Esophagus (tissue), 2 donors: ENCODE results near the gene DEPP1. TPM values are rescaled to one million over a fixed set of nuclear protein-coding genes. Genes with fewer than 3 reads are reported as not detected.

Experiments used
- H3K27ac ChIP-seq, 2 donors: one replicate each; pipeline ENCODE4 v1.5.1; 2013; ENCODE audit warnings: low read depth in 2 of 2, mild to moderate bottlenecking in 2 of 2, inconsistent platforms in 1 of 2, low read length in 1 of 2, moderate library complexity in 1 of 2
- H3K27me3 ChIP-seq, 2 donors: one replicate each; pipeline ENCODE4 v1.6.1; 2013; ENCODE audit warnings: low read length in 2 of 2, control low read depth in 1 of 2, mild to moderate bottlenecking in 1 of 2; ENCODE audit not compliant: insufficient read depth in 2 of 2, control insufficient read depth in 1 of 2
- H3K36me3 ChIP-seq, 2 donors: one replicate each; pipeline ENCODE4 v1.6.1; 2013; ENCODE audit warnings: low read length in 1 of 2; ENCODE audit not compliant: control insufficient read depth in 2 of 2, insufficient read depth in 2 of 2
- H3K4me1 ChIP-seq, 2 donors: one replicate each; pipeline ENCODE4 v1.6.1; 2013; ENCODE audit warnings: low read length in 1 of 2; ENCODE audit not compliant: control insufficient read depth in 2 of 2, insufficient read depth in 2 of 2
- H3K4me3 ChIP-seq, 2 donors: one replicate each; pipeline ENCODE4 v1.5.1; 2013; ENCODE audit warnings: low read length in 2 of 2, mild to moderate bottlenecking in 2 of 2, low read depth in 1 of 2, moderate library complexity in 1 of 2
- H3K9me3 ChIP-seq, 2 donors: one replicate each; pipeline ENCODE4 v1.6.1; 2013; ENCODE audit warnings: mild to moderate bottlenecking in 2 of 2, low read depth in 1 of 2, low read length in 1 of 2, moderate library complexity in 1 of 2; ENCODE audit not compliant: control insufficient read depth in 2 of 2, insufficient read depth in 1 of 2
- WGBS, 2 donors: extraction: QIAGEN DNeasy Blood & Tissue Kit; methylation state at CpG; one replicate each; pipeline ENCODE4 v1.1.7; 2013; 5-methylcytosine and 5-hydroxymethylcytosine counted together
- polyA plus RNA-seq, 2 donors: library from polyadenylated mRNA; stranded (reverse); fragments of 200-250 nt; gene quantifications; one replicate each; pipeline ENCODE4 v1.2.3, GENCODE V29; 2013
- donor health status: healthy with polysubstance abuse.
- donor health status: Bipolar disorder and iron deficiency.

The DEPP1 gene
- polyA plus RNA-seq, 2 donors = 7.7 to 29.0 TPM

DNA sequence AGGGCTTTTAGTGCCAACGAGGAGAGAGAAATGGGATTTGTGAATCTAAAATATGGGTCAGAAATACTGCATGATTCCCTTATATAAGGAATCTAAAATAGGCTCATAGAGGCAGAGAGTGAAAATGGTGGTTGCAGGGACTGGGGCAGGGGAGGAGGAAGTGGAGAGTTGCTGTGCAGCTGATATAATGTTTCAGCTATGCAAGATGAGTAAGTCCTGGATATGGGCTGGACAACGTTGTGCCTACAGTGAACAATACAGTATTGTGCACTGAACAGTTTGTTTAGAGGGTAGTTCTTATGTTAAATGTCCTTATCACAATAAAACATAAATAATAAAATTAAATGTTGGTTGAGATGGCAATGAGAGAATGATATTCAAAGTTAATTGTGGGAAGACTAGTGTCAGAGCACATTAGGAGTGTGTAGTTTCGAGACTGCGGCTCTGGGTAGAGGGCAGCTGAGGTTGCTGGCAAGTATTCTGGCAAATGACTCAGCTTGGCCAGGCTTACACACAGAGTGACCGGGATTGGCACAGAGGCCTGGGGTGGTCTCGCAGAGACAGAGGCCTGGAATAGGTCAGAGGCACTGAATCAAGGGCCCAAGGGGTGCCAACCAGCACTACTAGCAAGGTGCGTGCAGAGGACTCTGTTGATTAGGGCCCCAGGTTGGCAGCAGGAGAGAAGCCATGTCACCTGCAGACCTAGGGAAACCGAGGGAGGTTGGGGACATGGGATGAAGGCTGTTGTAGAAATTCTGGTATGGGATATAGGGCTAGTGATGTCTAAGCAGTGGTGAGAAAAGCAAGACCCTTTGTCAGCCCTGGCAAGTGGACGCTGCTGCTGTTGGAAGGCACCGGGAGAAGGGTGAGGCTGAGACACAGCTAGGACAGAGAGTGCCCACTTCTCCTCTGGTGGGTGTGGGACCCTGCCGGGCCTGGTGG, 2.8 kb upstream of the DEPP1 start:
- peak overlapping the region; percentile 76 to 78 for H3K27ac ChIP-seq

DNA sequence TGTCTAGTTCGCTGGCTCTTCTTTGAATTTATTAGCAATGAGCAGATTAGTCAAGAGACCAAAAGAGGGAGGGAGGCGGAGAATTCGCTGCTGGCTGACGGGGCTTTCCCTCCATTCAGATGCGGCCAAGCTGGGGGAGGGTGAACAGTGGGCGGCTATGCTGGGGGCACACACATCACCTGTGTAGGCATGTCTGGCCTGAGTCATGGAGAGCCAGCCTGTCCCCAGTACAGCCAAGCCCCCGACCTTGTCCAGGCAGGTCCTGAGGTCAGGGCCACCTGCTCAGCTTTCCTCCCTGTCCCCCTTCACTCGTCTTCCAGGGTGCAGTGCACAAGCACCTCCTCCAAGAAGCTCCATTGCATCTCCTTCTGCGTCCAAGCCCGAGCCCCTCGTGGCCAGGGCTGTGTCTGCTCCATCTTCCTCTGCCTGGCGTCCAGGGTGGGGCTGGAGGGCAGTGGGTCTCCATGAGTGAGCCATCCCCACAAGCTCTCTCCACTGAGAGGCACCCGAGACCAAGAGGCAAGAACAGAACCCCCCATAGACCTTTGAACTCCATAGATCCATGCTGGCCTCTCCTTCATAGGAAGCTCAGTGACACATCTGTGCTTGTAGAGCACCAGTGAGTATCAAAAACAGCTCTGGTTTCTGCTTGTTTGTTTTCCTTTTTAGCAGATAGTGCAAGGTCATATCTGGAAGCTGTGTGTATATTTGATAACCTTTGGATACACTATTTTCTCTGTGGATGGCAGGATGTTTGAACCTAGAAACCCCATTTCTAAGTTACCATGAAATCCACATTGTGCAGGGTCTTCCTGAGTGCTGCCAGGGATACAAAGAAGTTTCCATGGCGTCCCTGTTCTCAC, 1.9 kb upstream of the DEPP1 start:
- peaks cover 29 to 39% of the 10 kb centered on the region in 2 donors for H3K4me1 ChIP-seq
- WGBS, 2 donors = 59 to 66% methylated on average over 14 of the region's 14 CpGs
- no peaks in the 10 kb centered on the region for H3K27me3 ChIP-seq
- no peak overlapping the region for H3K4me3 ChIP-seq
- no peaks in the 10 kb centered on the region for H3K9me3 ChIP-seq
- peaks cover 0 to 5% of the 10 kb centered on the region in 2 donors for H3K36me3 ChIP-seq
- peak overlapping the region; percentile 59 to 78 for H3K27ac ChIP-seq

More for the DNA sequence above, 2.8 kb upstream of the DEPP1 start:
- peaks cover 29 to 39% of the 10 kb centered on the region in 2 donors for H3K4me1 ChIP-seq
- no peaks in the 10 kb centered on the region for H3K27me3 ChIP-seq
- H3K4me3 ChIP-seq = no peak overlapping the region
- peaks cover 0 to 5% of the 10 kb centered on the region in 2 donors for H3K36me3 ChIP-seq
- H3K9me3 ChIP-seq = no peaks in the 10 kb centered on the region
- WGBS, 2 donors = 65 to 66% methylated on average over 11 of the region's 11 CpGs

DNA sequence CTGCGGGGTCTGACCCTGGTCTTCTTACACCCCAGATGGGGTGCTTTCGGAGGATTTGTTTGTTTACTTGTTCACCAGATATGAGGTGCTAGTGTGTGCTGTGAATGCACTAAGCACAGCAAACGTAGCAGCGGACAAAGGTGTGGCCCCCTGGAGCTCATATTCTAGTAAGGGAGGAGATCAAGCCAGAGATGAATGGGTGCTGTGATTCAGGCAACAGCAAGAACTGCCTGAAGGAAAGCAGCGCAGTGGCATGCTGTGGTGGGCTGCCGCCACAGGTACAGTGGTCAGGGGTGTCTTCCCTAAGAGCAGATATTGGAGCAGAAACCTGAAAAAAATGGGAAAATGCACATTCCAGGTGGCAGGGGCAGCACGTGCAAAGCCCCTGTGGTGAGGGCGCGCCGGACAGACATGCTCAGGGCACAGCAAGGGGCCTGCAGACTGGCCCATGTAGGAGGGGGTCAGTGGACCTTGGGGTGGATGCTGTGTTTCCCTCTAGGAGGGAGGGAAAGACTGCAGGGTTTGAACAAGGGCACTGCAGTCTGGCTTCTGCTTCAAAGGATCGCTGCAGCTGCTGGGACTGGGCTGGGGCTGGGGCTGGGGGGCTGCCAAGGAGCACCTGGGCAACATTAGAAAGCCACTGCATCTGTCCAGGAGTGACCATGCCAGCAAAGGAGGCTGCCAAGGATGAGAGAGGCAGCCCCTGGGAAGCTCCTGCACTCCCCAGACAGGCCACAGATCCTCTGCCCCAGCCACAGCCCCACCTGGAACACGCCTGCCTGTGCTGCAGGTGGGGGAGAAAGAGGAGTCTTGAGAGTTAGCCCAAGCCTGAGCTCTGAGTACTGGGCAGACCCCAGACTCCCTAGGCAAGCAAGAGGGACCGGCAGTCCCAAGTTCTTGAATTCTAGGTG, 927 bp upstream of the DEPP1 start:
- Histone ChIP-seq H3K9me3 (no peaks in the 10 kb centered on the region), H3K4me1 (peaks cover 26 to 38% of the 10 kb centered on the region in 2 donors), H3K36me3 (peaks cover 0 to 5% of the 10 kb centered on the region in 2 donors), H3K27ac (peak overlapping the region; percentile 63 to 69), H3K4me3 (no peak overlapping the region), H3K27me3 (no peaks in the 10 kb centered on the region)
- WGBS, 2 donors = 73 to 77% methylated on average over 13 of the region's 13 CpGs

DNA sequence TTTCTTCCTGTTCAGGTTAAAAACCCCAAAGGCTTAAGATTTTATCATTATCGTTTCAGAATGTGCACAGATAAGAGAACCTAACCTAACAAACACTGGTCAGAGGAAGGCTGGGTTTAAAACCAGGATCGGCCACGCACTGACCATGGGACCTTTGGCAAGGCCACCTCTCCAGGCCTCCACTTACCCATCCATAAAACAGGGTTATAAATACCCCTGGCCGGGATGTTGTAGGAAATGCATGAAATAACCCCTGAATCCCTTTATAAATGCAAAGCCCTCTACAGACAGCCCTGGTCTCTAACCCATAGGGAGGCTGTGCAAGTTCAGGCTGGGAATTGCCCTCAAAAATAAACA, 418 bp downstream of the DEPP1 start:
- H3K36me3 ChIP-seq = peaks cover 0 to 5% of the 10 kb centered on the region in 2 donors
- 27 to 36% methylated on average over 4 of the region's 4 CpGs for WGBS, 2 donors
- no peaks in the 10 kb centered on the region for H3K9me3 ChIP-seq
- H3K27ac ChIP-seq = peak overlapping the region; percentile 63 to 89
- H3K27me3 ChIP-seq = no peaks in the 10 kb centered on the region
- peaks cover 26 to 37% of the 10 kb centered on the region in 2 donors for H3K4me1 ChIP-seq
- H3K4me3 ChIP-seq = peak overlapping the region; percentile 36 to 59

DNA sequence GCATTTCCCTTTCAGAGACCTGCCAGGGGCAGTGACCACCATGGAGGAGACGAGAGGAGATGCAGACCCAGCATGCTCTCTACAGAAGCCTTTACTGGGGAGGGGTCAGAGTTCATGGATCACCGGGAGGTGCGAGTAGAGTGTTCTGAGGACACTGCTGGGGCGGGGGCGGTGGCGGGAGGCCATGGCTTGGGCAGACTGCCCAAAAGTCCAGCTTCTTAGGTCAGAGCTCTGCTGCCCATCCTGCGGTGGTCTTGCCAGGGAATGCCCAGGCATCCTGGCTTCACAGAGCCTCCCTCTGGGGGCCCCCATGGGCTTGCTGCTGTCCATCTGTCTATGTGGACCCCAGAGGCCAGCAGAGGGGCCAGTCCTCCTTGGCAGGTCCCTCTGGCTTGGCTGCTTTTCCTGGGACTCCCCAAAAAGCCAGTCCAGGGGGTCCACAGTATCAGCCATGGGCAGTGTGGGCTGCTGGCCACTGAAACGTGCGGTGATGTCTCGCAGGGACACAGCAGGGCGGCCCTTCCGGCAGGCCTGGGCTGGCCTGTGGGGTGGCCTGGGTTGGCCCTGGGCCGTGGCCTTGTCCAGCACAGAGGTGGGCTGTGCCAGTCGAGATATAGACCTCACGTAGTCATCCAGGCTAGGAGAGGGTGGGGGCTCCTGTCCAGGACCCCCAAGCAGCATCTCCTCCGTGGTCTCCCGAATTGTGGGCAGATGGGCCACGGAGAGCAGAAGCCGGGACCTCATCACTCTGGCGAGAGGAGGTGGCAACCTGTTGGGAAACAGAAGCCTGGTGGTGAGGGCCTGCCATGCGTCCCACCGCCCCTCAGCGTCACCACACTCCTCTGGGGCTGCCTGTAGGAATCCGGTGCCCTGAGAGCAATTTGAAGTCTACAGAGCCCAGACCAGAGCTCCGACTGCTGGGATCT, 1.1 kb downstream of the DEPP1 start:
- 53 to 72% methylated on average over 25 of the region's 25 CpGs for WGBS, 2 donors
- Histone ChIP-seq H3K4me1 (peaks cover 26 to 36% of the 10 kb centered on the region in 2 donors), H3K36me3 (peaks cover 0 to 5% of the 10 kb centered on the region in 2 donors)

DNA sequence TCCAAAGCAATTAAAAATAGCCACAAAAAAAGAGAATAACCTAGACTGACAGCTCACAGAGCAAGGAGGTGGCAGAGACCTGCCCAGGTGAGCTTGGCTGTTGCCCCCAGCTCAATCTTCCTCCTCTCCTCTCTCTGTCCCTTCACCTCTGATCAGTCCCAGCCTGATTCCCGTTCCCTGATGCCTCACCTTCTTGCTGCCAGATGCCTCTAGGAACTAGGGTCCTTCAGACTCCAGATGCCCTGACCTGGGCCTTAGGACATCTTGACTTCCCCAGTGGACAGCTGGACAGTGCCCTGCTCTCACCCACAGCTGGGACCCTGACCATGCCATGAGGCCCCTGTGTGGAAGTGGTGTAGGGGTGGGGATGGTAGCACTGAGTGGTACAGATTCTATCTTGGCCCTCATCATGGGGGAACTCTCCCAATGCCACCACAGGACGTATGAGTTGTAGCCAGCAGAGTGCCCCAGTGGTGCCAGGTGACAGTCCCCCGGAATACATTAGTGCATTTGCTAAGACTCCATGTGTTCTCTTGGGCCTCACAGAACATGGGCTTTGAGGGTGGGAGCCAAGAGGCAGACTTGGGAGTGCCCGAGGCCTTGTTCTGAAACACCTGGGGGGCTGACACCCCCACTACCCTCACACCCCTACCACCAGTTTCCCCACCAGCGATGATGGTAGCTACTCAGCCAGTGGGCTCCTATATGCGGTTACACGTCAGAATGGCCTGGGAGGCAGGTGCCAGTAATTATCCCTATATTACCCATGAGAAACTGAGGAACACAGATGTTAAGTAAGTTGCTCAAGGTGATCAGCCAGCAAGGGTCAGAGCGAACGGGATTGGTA, 2.0 kb downstream of the DEPP1 start:
- H3K4me1 ChIP-seq = peaks cover 24 to 27% of the 10 kb centered on the region in 2 donors
- H3K27ac ChIP-seq = peak overlapping the region in 1 of 2 donors; percentile 89
- H3K27me3 ChIP-seq = no peaks in the 10 kb centered on the region
- no peaks in the 10 kb centered on the region for H3K9me3 ChIP-seq
- H3K4me3 ChIP-seq = peak overlapping the region; percentile 36 to 59
- peaks cover 0 to 5% of the 10 kb centered on the region in 2 donors for H3K36me3 ChIP-seq
- WGBS, 2 donors = 72 to 77% methylated on average over 9 of the region's 9 CpGs

More for the DNA sequence above, 1.1 kb downstream of the DEPP1 start:
- Histone ChIP-seq H3K27ac (peak overlapping the region; percentile 63 to 89), H3K4me3 (peak overlapping the region; percentile 36 to 59), H3K27me3 (no peaks in the 10 kb centered on the region), H3K9me3 (no peaks in the 10 kb centered on the region)

DNA sequence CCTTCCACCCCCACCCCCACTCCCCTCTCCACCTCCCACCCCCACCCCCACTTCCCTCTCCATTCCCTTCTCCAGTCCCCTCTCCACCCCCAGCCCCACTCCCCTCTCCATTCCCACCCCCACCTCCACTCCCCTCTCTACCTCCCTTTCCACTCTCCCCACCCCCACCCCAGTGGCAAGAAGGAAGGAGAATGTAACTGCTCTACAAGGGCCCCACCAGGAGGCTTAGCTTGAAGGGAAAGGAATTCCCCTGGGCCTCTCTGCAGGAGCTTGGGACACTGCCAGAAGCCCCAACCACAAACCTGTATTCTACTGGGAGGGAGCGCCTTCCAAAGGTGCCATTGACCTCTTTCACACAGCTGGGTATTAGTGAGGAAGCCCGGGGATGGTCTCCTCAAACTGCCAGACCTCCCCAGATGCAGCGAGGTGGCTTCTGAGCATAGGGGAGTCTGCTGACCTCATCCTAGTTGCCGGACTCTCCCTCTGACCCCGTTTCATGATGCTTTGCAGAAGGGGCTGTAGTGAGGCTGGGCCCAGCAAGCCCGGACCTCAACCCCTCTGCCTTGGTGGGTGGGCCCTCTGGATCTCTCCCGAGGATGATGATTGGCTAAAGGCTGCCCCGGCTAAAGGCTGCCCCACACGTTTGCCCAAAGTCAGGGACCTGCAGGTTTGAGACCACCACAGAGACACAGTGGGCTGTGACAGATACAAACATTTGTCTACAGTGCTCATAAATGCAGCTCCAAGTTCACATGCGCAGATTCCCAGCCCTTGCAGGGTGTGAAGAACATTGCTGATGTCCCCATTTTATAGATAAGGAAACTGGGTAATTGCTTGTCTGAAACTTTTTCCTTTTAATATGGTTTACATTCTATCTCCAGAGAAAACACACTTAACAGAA, 2.9 kb downstream of the DEPP1 start:
- Histone ChIP-seq H3K27me3 (no peaks in the 10 kb centered on the region), H3K36me3 (peaks cover 0 to 5% of the 10 kb centered on the region in 2 donors), H3K27ac (peak overlapping the region; percentile 29 to 79), H3K9me3 (no peaks in the 10 kb centered on the region), H3K4me1 (peaks cover 23 to 24% of the 10 kb centered on the region in 2 donors), H3K4me3 (peak overlapping the region in 1 of 2 donors; percentile 18)
- WGBS, 2 donors = 49 to 50% methylated on average over 10 of the region's 10 CpGs
